NT2/D1 (cell line): Measurements from ENCODE around the gene SERPINB5.

Source experiments
- DNase-seq: peaks from one replicate; pipeline ENCODE4 v3.0.0-alpha.2; 2011; ENCODE audit warnings: low read depth, low spot score
- H3K27me3 ChIP-seq: 2 replicates; pipeline ENCODE4 v1.6.0; 2011; ENCODE audit warnings: mild to moderate bottlenecking; ENCODE audit not compliant: insufficient read length, insufficient read depth
- H3K36me3 ChIP-seq: 2 replicates; pipeline ENCODE4 v1.6.1; 2011; ENCODE audit warnings: mild to moderate bottlenecking, low read length, mixed read lengths; ENCODE audit not compliant: insufficient read depth, insufficient read length
- H3K4me1 ChIP-seq: 2 replicates; pipeline ENCODE4 v1.5.1; 2011; ENCODE audit not compliant: insufficient read depth, insufficient read length
- H3K4me3 ChIP-seq: 2 replicates; pipeline ENCODE4 v1.5.1; 2011; ENCODE audit warnings: low read depth; ENCODE audit not compliant: insufficient read length
- H3K9ac ChIP-seq: 2 replicates; pipeline ENCODE4 v1.6.0; 2011; ENCODE audit warnings: low read depth; ENCODE audit not compliant: insufficient read length
- H3K9me3 ChIP-seq: 2 replicates; pipeline ENCODE4 v1.5.1; 2011; ENCODE audit warnings: mild to moderate bottlenecking, low read length; ENCODE audit not compliant: insufficient read depth
- SUZ12 ChIP-seq: IDR thresholded peaks from 2 replicates; pipeline ENCODE4 v1.6.1; 2011; ENCODE audit not compliant: insufficient read length, insufficient read depth; ENCODE audit errors: extremely low read depth
- YY1 ChIP-seq: IDR thresholded peaks from 2 replicates; pipeline ENCODE4 v1.6.1; 2011; ENCODE audit not compliant: insufficient read length, insufficient read depth
- ZNF274 ChIP-seq: IDR thresholded peaks from 2 replicates; pipeline ENCODE4 v1.6.1; 2011; ENCODE audit warnings: mild to moderate bottlenecking, low read depth, low read length

Gene SERPINB5

GRCh38 chr18:63440881-63441280 lies 35.9 kb upstream of the SERPINB5 start:
- H3K9ac ChIP-seq = no peak overlapping the region
- no peaks in the 10 kb centered on the region for H3K27me3 ChIP-seq
- TF ChIP-seq ZNF274 = no peak
- TF ChIP-seq SUZ12 = no peak
- no peak for TF ChIP-seq YY1
- no peak for DNase-seq
- no peak overlapping the region for H3K4me3 ChIP-seq
- no peaks in the 10 kb centered on the region for H3K36me3 ChIP-seq
- H3K9me3 ChIP-seq = no peaks in the 10 kb centered on the region
- H3K4me1 ChIP-seq = no peaks in the 10 kb centered on the region

GRCh38 chr18:63443829-63444228 lies 32.9 kb upstream of the SERPINB5 start:
- Histone ChIP-seq H3K27me3 (no peaks in the 10 kb centered on the region), H3K4me1 (no peaks in the 10 kb centered on the region), H3K36me3 (no peaks in the 10 kb centered on the region), H3K9me3 (no peaks in the 10 kb centered on the region), H3K4me3 (no peak overlapping the region), H3K9ac (no peak overlapping the region)
- no peak for DNase-seq
- no peak for TF ChIP-seq ZNF274

GRCh38 chr18:63444580-63444979 lies 32.2 kb upstream of the SERPINB5 start:
- TF ChIP-seq ZNF274 (no peak), SUZ12 (no peak), YY1 (no peak)
- Histone ChIP-seq H3K9ac (no peak overlapping the region), H3K27me3 (no peaks in the 10 kb centered on the region), H3K4me1 (no peaks in the 10 kb centered on the region), H3K9me3 (no peaks in the 10 kb centered on the region), H3K4me3 (no peak overlapping the region), H3K36me3 (no peaks in the 10 kb centered on the region)
- no peak for DNase-seq

- H3K4me3 ChIP-seq = no peak overlapping the region
- TF ChIP-seq SUZ12 = no peak
- TF ChIP-seq YY1 = no peak
- TF ChIP-seq ZNF274 = no peak
- no peaks in the 10 kb centered on the region for H3K9me3 ChIP-seq
- H3K9ac ChIP-seq = no peak overlapping the region
- no peaks in the 10 kb centered on the region for H3K36me3 ChIP-seq
- no peaks in the 10 kb centered on the region for H3K27me3 ChIP-seq
- no peak for DNase-seq
- H3K4me1 ChIP-seq = no peaks in the 10 kb centered on the region
Measured at GRCh38 chr18:63445037-63445436, 31.7 kb upstream of the SERPINB5 start.

- H3K4me3 ChIP-seq = no peak overlapping the region
- DNase-seq = no peak
- H3K9me3 ChIP-seq = 0 out of 2 replicates have a peak, but pooled peaks cover 3% of the 10 kb centered on the region
- no peak overlapping the region for H3K9ac ChIP-seq
- no peaks in the 10 kb centered on the region for H3K4me1 ChIP-seq
- TF ChIP-seq SUZ12 (no peak), ZNF274 (no peak), YY1 (no peak)
- no peaks in the 10 kb centered on the region for H3K27me3 ChIP-seq
- H3K36me3 ChIP-seq = no peaks in the 10 kb centered on the region
Measured at GRCh38 chr18:63446266-63446665, 30.5 kb upstream of the SERPINB5 start.

GRCh38 chr18:63447066-63447465 lies 29.7 kb upstream of the SERPINB5 start:
- Histone ChIP-seq H3K9ac (no peak overlapping the region), H3K4me3 (no peak overlapping the region), H3K4me1 (no peaks in the 10 kb centered on the region), H3K9me3 (0 out of 2 replicates have a peak, but pooled peaks cover 3% of the 10 kb centered on the region), H3K27me3 (no peaks in the 10 kb centered on the region), H3K36me3 (no peaks in the 10 kb centered on the region)
- TF ChIP-seq ZNF274 (no peak), YY1 (no peak), SUZ12 (no peak)
- DNase-seq = no peak

GRCh38 chr18:63449426-63449825 lies 27.3 kb upstream of the SERPINB5 start:
- no peak for TF ChIP-seq YY1
- no peak for TF ChIP-seq SUZ12
- no peak for TF ChIP-seq ZNF274
- Histone ChIP-seq H3K4me3 (no peak overlapping the region), H3K4me1 (no peaks in the 10 kb centered on the region), H3K9ac (no peak overlapping the region), H3K27me3 (no peaks in the 10 kb centered on the region), H3K9me3 (0 out of 2 replicates have a peak, but pooled peaks cover 3% of the 10 kb centered on the region), H3K36me3 (no peaks in the 10 kb centered on the region)
- DNase-seq = no peak
